ENCODE results near the gene FHL1. TPM values are rescaled to one million over a fixed set of nuclear protein-coding genes. Genes with fewer than 3 reads are reported as not detected.
A peak's percentile ranks its signal among the peaks of the same experiment; 100 is the strongest.
"Not testable (repeated sequence)": the region's sequence is repeated elsewhere in the genome, so short reads cannot be mapped to it uniquely, and the experiment has no call there.

Gene FHL1
- total RNA-seq, 2 experiments from 2014 or later = 27.2 to 28.4 TPM

DNA sequence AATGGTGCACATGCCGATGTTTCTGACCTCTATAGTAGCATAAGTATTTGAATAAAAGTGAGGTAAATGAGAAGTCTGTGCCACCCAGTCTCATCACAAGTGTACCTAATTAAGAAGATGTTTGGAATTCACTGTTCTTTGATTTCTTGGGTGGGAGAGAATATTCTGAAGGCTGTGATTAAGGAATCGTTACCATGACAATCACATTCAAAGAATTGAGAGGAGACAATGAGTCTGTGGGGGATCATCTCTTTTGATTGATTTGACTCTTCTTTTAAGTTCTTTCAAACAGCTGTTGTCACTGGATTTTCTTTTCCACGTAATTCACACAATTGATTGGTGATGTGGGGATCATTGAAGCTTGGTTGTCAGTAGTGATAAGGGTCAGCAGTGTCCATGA, 18.1 kb downstream of the FHL1 start:
- H3K4me1 ChIP-seq (ENCODE audit: insufficient read depth, low read length) = no peaks in the 10 kb centered on the region
- H3K4me3 Mint-ChIP-seq = no peak overlapping the region
- POLR2A ChIA-PET = no interaction called here
- H3K27ac ChIP-seq (ENCODE audit: low read depth in 1 of 2, low read length in 2 of 2) = no peak overlapping the region
- no peak overlapping the region for H3K4me3 ChIP-seq (ENCODE audit: low read length)
- H3K9me3 Mint-ChIP-seq = no peaks in the 10 kb centered on the region
- no peaks in the 10 kb centered on the region for H3K36me3 Mint-ChIP-seq (ENCODE audit: low read depth)
- no peaks in the 10 kb centered on the region for H3K9me3 ChIP-seq (ENCODE audit: control insufficient read depth in 1 of 2, insufficient read depth in 1 of 2, low read length in 2 of 2)
- CTCF ChIA-PET = no interaction called here
- DNase-seq = no peak
- no peaks in the 10 kb centered on the region for H3K36me3 ChIP-seq (ENCODE audit: insufficient read depth, low read length)
- intact Hi-C loops (cut with DNase I, micrococcal nuclease) = no loop called here
- peaks cover 12% of the 10 kb centered on the region for H3K4me1 Mint-ChIP-seq (ENCODE audit: low read depth)
- H3K27ac Mint-ChIP-seq = no peak overlapping the region
- H3K27me3 Mint-ChIP-seq = no peaks in the 10 kb centered on the region
- TF ChIP-seq, protein P1, sequence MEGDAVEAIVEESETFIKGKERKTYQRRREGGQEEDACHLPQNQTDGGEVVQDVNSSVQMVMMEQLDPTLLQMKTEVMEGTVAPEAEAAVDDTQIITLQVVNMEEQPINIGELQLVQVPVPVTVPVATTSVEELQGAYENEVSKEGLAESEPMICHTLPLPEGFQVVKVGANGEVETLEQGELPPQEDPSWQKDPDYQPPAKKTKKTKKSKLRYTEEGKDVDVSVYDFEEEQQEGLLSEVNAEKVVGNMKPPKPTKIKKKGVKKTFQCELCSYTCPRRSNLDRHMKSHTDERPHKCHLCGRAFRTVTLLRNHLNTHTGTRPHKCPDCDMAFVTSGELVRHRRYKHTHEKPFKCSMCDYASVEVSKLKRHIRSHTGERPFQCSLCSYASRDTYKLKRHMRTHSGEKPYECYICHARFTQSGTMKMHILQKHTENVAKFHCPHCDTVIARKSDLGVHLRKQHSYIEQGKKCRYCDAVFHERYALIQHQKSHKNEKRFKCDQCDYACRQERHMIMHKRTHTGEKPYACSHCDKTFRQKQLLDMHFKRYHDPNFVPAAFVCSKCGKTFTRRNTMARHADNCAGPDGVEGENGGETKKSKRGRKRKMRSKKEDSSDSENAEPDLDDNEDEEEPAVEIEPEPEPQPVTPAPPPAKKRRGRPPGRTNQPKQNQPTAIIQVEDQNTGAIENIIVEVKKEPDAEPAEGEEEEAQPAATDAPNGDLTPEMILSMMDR (IDR thresholded peaks at IDR 0.05) = no peak
- no peaks in the 10 kb centered on the region for H3K27me3 ChIP-seq (ENCODE audit: control insufficient read depth in 1 of 2, insufficient read depth in 2 of 2, low read length in 2 of 2)
- ATAC-seq (ENCODE audit: poor library complexity) = no peak

DNA sequence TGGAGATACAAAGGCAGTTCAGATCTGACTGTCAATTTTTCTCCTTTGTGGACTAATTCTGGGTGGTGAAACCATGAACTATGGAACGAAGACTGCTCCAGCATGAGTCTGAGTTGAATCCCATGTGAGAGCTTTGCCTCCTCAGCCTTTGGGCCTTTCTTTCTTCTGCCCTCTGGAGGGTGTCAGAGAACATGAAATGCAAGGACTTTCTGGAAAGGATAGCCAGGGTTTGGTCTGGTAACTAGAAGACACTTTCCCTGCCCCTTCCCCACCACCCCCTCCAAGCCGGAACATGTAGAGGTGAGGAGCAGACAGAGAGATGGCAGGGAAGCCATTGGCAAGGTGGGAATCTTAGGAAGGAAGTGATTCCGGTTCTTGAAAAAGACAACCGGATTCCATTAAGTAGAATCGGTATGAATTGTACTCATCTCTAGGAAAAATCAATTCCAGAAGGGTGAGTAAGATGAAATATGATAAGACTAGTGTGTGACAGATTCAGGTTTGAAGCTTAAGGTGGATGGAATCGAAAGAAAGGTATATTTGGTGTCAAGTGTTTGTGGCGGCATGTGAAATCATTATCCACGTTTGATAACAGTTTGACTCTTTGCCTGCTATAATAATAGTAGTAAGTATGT, 19.0 kb downstream of the FHL1 start:
- no peaks in the 10 kb centered on the region for H3K9me3 Mint-ChIP-seq
- H3K27ac ChIP-seq (ENCODE audit: low read depth in 1 of 2, low read length in 2 of 2) = no peak overlapping the region
- intact Hi-C loops (cut with DNase I, micrococcal nuclease) = no loop called here
- peak in 2 of 14 experiments; percentile 9 to 11 for DNase-seq
- POLR2A ChIA-PET = no interaction called here
- H3K27me3 Mint-ChIP-seq = no peaks in the 10 kb centered on the region
- H3K27ac Mint-ChIP-seq = no peak overlapping the region
- no peak for ATAC-seq (ENCODE audit: poor library complexity)
- TF ChIP-seq, protein P1 (IDR thresholded peaks at IDR 0.05) = no peak
- CTCF ChIA-PET = no interaction called here
- H3K4me1 ChIP-seq (ENCODE audit: insufficient read depth, low read length) = no peaks in the 10 kb centered on the region
- H3K36me3 Mint-ChIP-seq (ENCODE audit: low read depth) = no peaks in the 10 kb centered on the region
- H3K4me3 ChIP-seq (ENCODE audit: low read length) = no peak overlapping the region
- H3K27me3 ChIP-seq (ENCODE audit: control insufficient read depth in 1 of 2, insufficient read depth in 2 of 2, low read length in 2 of 2) = no peaks in the 10 kb centered on the region
- H3K9me3 ChIP-seq (ENCODE audit: control insufficient read depth in 1 of 2, insufficient read depth in 1 of 2, low read length in 2 of 2) = no peaks in the 10 kb centered on the region
- peaks cover 12% of the 10 kb centered on the region for H3K4me1 Mint-ChIP-seq (ENCODE audit: low read depth)
- no peak overlapping the region for H3K4me3 Mint-ChIP-seq
- H3K36me3 ChIP-seq (ENCODE audit: insufficient read depth, low read length) = no peaks in the 10 kb centered on the region

DNA sequence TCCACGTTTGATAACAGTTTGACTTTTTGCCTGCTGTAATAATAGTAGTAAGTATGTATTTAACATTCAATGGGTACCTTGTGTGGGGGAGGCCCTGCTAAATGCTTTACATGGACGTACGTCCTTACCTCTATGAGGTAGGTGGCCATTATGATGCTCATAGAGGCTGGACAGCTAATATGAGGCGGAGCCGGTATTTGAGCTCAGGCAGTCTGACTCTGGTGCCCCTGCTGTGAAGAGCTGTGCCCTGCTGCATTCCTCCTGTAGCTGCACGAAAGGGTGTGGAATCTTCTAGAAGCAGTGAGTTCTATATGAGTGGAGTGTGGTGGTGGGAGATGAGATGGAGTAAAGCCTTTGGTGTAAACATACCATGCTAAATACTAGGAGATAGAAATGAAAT, 20.7 kb downstream of the FHL1 start:
- H3K36me3 ChIP-seq (ENCODE audit: insufficient read depth, low read length); H3K27ac Mint-ChIP-seq; intact Hi-C loops (cut with DNase I, micrococcal nuclease): not testable (repeated sequence)

More for the DNA sequence above, 20.7 kb downstream of the FHL1 start:
- H3K4me1 Mint-ChIP-seq (ENCODE audit: low read depth); H3K27me3 ChIP-seq (ENCODE audit: control insufficient read depth in 1 of 2, insufficient read depth in 2 of 2, low read length in 2 of 2); DNase-seq; CTCF ChIA-PET; ATAC-seq (ENCODE audit: poor library complexity); H3K27me3 Mint-ChIP-seq; H3K27ac ChIP-seq (ENCODE audit: low read depth in 1 of 2, low read length in 2 of 2); H3K4me3 Mint-ChIP-seq; H3K36me3 Mint-ChIP-seq (ENCODE audit: low read depth); POLR2A ChIA-PET; H3K9me3 ChIP-seq (ENCODE audit: control insufficient read depth in 1 of 2, insufficient read depth in 1 of 2, low read length in 2 of 2); H3K9me3 Mint-ChIP-seq; H3K4me1 ChIP-seq (ENCODE audit: insufficient read depth, low read length); H3K4me3 ChIP-seq (ENCODE audit: low read length): not testable (repeated sequence)
